CD4-positive, alpha-beta T cell treated with Interleukin-2 at 100 ng/mL for 4 hours (primary cell): Measurements from ENCODE around the gene SREK1.
A peak's percentile ranks its signal among the peaks of the same experiment; 100 is the strongest.
"Not testable (repeated sequence)": the region's sequence is repeated elsewhere in the genome, so short reads cannot be mapped to it uniquely, and the experiment has no call there.

Experiments used
- DNase-seq: peaks from one replicate; pipeline ENCODE4 v3.0.0-alpha.2; 2020; ENCODE audit warnings: low spot score

The SREK1 gene

GRCh38 chr5:66144074-66144833 is at the start of gene SREK1:
Gene SREK1 (plus strand): TSS chr5:66144300. CDS start chr5:66144377, 77 bp downstream.
- peak; percentile 86 for DNase-seq

GRCh38 chr5:66100851-66101250 is 43.2 kb upstream of the SREK1 start:
- no peak for DNase-seq

- DNase-seq: no peak
These were observed 30.9 kb upstream of the SREK1 start for GRCh38 chr5:66113160-66113559.

- no peak for DNase-seq
These were observed 25.8 kb upstream of the SREK1 start for GRCh38 chr5:66118304-66118703.

- no peak for DNase-seq
These were observed 21.6 kb upstream of the SREK1 start for GRCh38 chr5:66122379-66123034.

- no peak for DNase-seq
These were observed 15.0 kb upstream of the SREK1 start for GRCh38 chr5:66129144-66129543.

GRCh38 chr5:66130493-66130892 is 13.6 kb upstream of the SREK1 start:
- DNase-seq: no peak

GRCh38 chr5:66134407-66134861 is 9.7 kb upstream of the SREK1 start:
- no peak for DNase-seq

GRCh38 chr5:66136053-66136452 is 8.0 kb upstream of the SREK1 start:
- no peak for DNase-seq

- DNase-seq: not testable (repeated sequence)
These were observed 7.2 kb upstream of the SREK1 start for GRCh38 chr5:66136944-66137343.

GRCh38 chr5:66138637-66139317 is 5.3 kb upstream of the SREK1 start:
- no peak for DNase-seq

- no peak for DNase-seq
These were observed 4.8 kb upstream of the SREK1 start for GRCh38 chr5:66139318-66139712.

- DNase-seq: no peak
These were observed 1.7 kb upstream of the SREK1 start for GRCh38 chr5:66142417-66142816.

- DNase-seq: no peak
These were observed 527 bp upstream of the SREK1 start for GRCh38 chr5:66143473-66144073.

GRCh38 chr5:66144834-66145390 is 812 bp downstream of the SREK1 start:
- no peak for DNase-seq

- no peak for DNase-seq
These were observed 1.6 kb downstream of the SREK1 start for GRCh38 chr5:66145737-66146136.

- no peak for DNase-seq
These were observed 5.8 kb downstream of the SREK1 start for GRCh38 chr5:66149950-66150349.

- DNase-seq: no peak
These were observed 6.9 kb downstream of the SREK1 start for GRCh38 chr5:66151030-66151429.

- no peak for DNase-seq
These were observed 7.4 kb downstream of the SREK1 start for GRCh38 chr5:66151491-66151890.

- DNase-seq: no peak
These were observed 12.9 kb downstream of the SREK1 start for GRCh38 chr5:66157046-66157445.

GRCh38 chr5:66161356-66161755 is 17.3 kb downstream of the SREK1 start:
- no peak for DNase-seq
